Lower lobe of right lung (tissue), 2 donors: ENCODE results near the gene R3HDM2. TPM values are rescaled to one million over a fixed set of nuclear protein-coding genes. Genes with fewer than 3 reads are reported as not detected.

Source experiments
- ATAC-seq, 2 donors: fragments of 200-7000 bp; cut with Tn5 transposase; one replicate each; pipeline ENCODE4 v1.9.1; 2020 to 2022; ENCODE audit warnings: mild to moderate bottlenecking in 2 of 2, moderate library complexity in 2 of 2
- DNase-seq: peaks from one replicate; pipeline ENCODE4 v3.0.0-alpha.2; 2020
- H3K27ac ChIP-seq: fragments of 200-600 bp; one replicate; pipeline ENCODE4 v1.8.0; 2022
- H3K27me3 ChIP-seq: fragments of 200-600 bp; one replicate; pipeline ENCODE4 v1.8.0; 2022; ENCODE audit warnings: low read depth
- H3K36me3 ChIP-seq: fragments of 200-600 bp; one replicate; pipeline ENCODE4 v1.8.0; 2022; ENCODE audit warnings: mild to moderate bottlenecking
- H3K4me1 ChIP-seq: fragments of 200-600 bp; one replicate; pipeline ENCODE4 v1.8.0; 2022
- H3K4me3 ChIP-seq: fragments of 200-600 bp; one replicate; pipeline ENCODE4 v1.8.0; 2022; ENCODE audit warnings: mild to moderate bottlenecking
- H3K9me3 ChIP-seq: fragments of 200-600 bp; one replicate; pipeline ENCODE4 v1.8.0; 2022
- CTCF ChIP-seq: fragments of 200-600 bp; IDR thresholded peaks from one replicate; pipeline ENCODE4 v1.8.0; 2022; ENCODE audit warnings: antibody characterized with exemption, mild to moderate bottlenecking
- intact Hi-C: fragments of 100-400 bp; cut with DNase I; formaldehyde crosslinking; loops from one replicate; pipeline ENCODE4 v1.11.0; 2022
- total RNA-seq: library from RNA; stranded (reverse); fragmentation: NEBNext Ultra II Directional; extraction: Animal tissue kit (Norgen Biotek cat#: 25700); gene quantifications from one replicate; pipeline ENCODE4 v1.2.1, GENCODE V29; 2021
- donor health status: DM: no; HTN: yes; CAD: no; lungs with severe emphysema.

Gene R3HDM2
- total RNA-seq, 1 donor from 2014 or later: 79.3 TPM

GRCh38 chr12:57224973-57225679 is 205.7 kb downstream of the R3HDM2 start:
- peak; percentile 75 for TF ChIP-seq CTCF
- no peaks in the 10 kb centered on the region for H3K36me3 ChIP-seq
- peaks cover 73% of the 10 kb centered on the region for H3K27me3 ChIP-seq
- ATAC-seq: peak; percentile 74 to 82
- intact Hi-C loops: no loop called here
- no peak overlapping the region for H3K4me3 ChIP-seq
- no peaks in the 10 kb centered on the region for H3K9me3 ChIP-seq
- H3K4me1 ChIP-seq: peaks cover 32% of the 10 kb centered on the region
- peak; percentile 80 for DNase-seq
- H3K27ac ChIP-seq: no peak overlapping the region

GRCh38 chr12:57224278-57224972 is 206.4 kb downstream of the R3HDM2 start:
- H3K36me3 ChIP-seq: no peaks in the 10 kb centered on the region
- peaks cover 30% of the 10 kb centered on the region for H3K4me1 ChIP-seq
- ATAC-seq (no peak), DNase-seq (no peak)
- H3K27ac ChIP-seq: no peak overlapping the region
- intact Hi-C loops: no loop called here
- no peak for TF ChIP-seq CTCF
- peaks cover 80% of the 10 kb centered on the region for H3K27me3 ChIP-seq
- no peaks in the 10 kb centered on the region for H3K9me3 ChIP-seq
- no peak overlapping the region for H3K4me3 ChIP-seq

- Histone ChIP-seq H3K27me3 (peaks cover 89% of the 10 kb centered on the region), H3K36me3 (no peaks in the 10 kb centered on the region), H3K4me3 (no peak overlapping the region), H3K4me1 (peaks cover 23% of the 10 kb centered on the region), H3K27ac (no peak overlapping the region), H3K9me3 (no peaks in the 10 kb centered on the region)
- DNase-seq (no peak), ATAC-seq (no peak)
- intact Hi-C loops: no loop called here
- TF ChIP-seq CTCF: no peak
Measured at GRCh38 chr12:57223191-57224165, 207.4 kb downstream of the R3HDM2 start.

- intact Hi-C loops: no loop called here
- DNase-seq (no peak), ATAC-seq (no peak)
- no peaks in the 10 kb centered on the region for H3K9me3 ChIP-seq
- no peak overlapping the region for H3K4me3 ChIP-seq
- H3K27me3 ChIP-seq: peaks cover 99% of the 10 kb centered on the region
- H3K27ac ChIP-seq: no peak overlapping the region
- no peak for TF ChIP-seq CTCF
- peaks cover 24% of the 10 kb centered on the region for H3K4me1 ChIP-seq
- no peaks in the 10 kb centered on the region for H3K36me3 ChIP-seq
Measured at GRCh38 chr12:57222286-57223190, 208.3 kb downstream of the R3HDM2 start.
